ENCODE results near the gene GUCD1.

DNA sequence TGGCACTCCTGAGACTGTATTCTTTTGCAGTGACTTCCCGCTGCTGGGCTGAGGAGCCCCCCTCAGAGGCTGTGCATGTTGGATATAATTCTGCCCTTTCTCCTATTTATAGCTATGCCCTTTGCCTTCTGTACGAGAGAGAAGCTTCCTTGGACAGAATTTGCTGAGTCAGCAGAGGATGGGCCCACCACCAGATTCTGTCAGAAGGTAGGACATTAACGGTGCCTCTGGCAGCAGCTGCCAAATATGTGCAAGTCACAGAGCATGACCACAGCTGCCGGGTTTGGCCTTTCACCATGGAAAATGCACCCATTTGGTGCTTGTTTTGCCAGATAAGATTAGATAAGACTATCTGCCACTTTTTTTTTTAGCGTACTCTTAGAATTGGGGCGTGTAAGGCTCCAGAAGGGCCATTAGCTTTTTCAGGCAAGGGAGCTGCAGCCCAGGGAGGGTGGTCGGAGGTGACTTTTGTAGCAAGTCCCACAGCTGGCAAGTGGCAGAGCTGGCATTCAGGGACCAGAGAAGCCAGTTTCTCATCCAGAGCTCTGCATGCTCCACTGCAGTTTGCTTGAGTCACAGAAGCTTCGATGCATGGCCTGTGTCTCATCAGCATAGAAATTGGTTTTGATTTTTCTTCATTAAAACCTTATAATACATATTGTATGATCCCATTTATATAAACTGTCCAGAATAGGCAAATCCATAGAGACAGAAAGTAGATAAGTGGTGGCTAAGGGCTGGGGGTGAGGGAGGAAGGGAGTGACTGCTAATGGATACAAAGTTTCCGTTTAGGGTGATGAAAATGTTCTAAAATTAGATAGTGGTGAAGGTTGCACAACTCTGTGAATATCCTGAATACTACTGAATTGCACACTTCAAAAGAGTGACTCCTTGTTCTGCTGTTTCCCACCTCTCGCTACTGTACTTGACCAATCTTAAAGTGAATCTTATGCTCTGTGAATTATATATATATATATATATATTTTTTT is 44.0 kb downstream of the GUCD1 start:
- TF ChIP-seq GATA3 (IDR thresholded peaks at IDR 0.05; ENCODE audit: low read depth, low read length): no peak
- TF ChIP-seq GATA2 (IDR thresholded peaks at IDR 0.05; ENCODE audit: low read depth, low read length): no peak

Data from SH-SY5Y (cell line).